Astrocyte (in vitro differentiated cells and primary cell): ENCODE results near the gene OPA1. TPM values are rescaled to one million over a fixed set of nuclear protein-coding genes. Genes with fewer than 3 reads are reported as not detected.
A peak's percentile ranks its signal among the peaks of the same experiment; 100 is the strongest.

Experiments
- DNase-seq: peaks from one replicate; pipeline ENCODE4 v3.0.0-alpha.2; 2010; ENCODE audit warnings: low read depth
- FAIRE-seq: peaks from 2 replicates; lab custom pipeline; 2011; peaks lifted over from hg19 to GRCh38; lab: Jason Lieb, UNC
- H2AFZ ChIP-seq: 2 replicates; pipeline ENCODE4 v1.6.0; 2012; ENCODE audit warnings: low read depth, low read length, inconsistent platforms
- H3K27ac ChIP-seq: 2 replicates; pipeline ENCODE4 v1.5.1; 2011; ENCODE audit warnings: low read depth, low read length, inconsistent platforms
- H3K27me3 ChIP-seq: 2 replicates; pipeline ENCODE4 v1.6.0; 2011; ENCODE audit warnings: low read length, inconsistent platforms; ENCODE audit not compliant: insufficient read depth
- H3K36me3 ChIP-seq: 2 replicates; pipeline ENCODE4 v1.5.1; 2011; ENCODE audit warnings: low read length, inconsistent platforms; ENCODE audit not compliant: insufficient read depth
- H3K4me1 ChIP-seq: 2 replicates; pipeline ENCODE4 v1.5.1; 2011; ENCODE audit warnings: low read length, inconsistent platforms; ENCODE audit not compliant: insufficient read depth
- H3K4me2 ChIP-seq: 2 replicates; pipeline ENCODE4 v1.6.0; 2012; ENCODE audit warnings: low read length, inconsistent platforms
- H3K4me3 ChIP-seq: 2 replicates; pipeline ENCODE4 v1.5.1; 2011; ENCODE audit warnings: low read depth, mild to moderate bottlenecking, low read length, inconsistent platforms; ENCODE audit not compliant: insufficient read depth
- H3K79me2 ChIP-seq: 2 replicates; pipeline ENCODE4 v1.6.0; 2012; ENCODE audit warnings: mild to moderate bottlenecking, low read length, inconsistent platforms; ENCODE audit not compliant: insufficient read depth
- H3K9ac ChIP-seq: 2 replicates; pipeline ENCODE4 v1.6.0; 2012; ENCODE audit warnings: mild to moderate bottlenecking, low read length, inconsistent platforms
- H3K9me3 ChIP-seq: 2 replicates; pipeline ENCODE4 v1.5.1; 2012; ENCODE audit warnings: low read depth, mild to moderate bottlenecking, low read length, inconsistent platforms; ENCODE audit not compliant: insufficient read depth
- H4K20me1 ChIP-seq: 2 replicates; pipeline ENCODE4 v1.6.0; 2012; ENCODE audit warnings: low read length, inconsistent platforms; ENCODE audit not compliant: insufficient read depth
- H3K27ac Mint-ChIP-seq: one replicate; pipeline ENCODE4 v1.8.0; 2021; ENCODE audit warnings: mild to moderate bottlenecking, mixed read lengths; ENCODE audit not compliant: unreplicated experiment
- H3K27me3 Mint-ChIP-seq: one replicate; pipeline ENCODE4 v1.8.0; 2021; ENCODE audit warnings: low read depth, mixed read lengths; ENCODE audit not compliant: unreplicated experiment
- H3K36me3 Mint-ChIP-seq: one replicate; pipeline ENCODE4 v1.8.0; 2021; ENCODE audit warnings: low read depth, mixed read lengths; ENCODE audit not compliant: unreplicated experiment
- H3K4me1 Mint-ChIP-seq: one replicate; pipeline ENCODE4 v1.8.0; 2021; ENCODE audit warnings: low read depth, mixed read lengths; ENCODE audit not compliant: unreplicated experiment
- H3K4me3 Mint-ChIP-seq: one replicate; pipeline ENCODE4 v1.8.0; 2021; ENCODE audit warnings: mild to moderate bottlenecking, moderate library complexity, mixed read lengths; ENCODE audit not compliant: unreplicated experiment
- H3K9me3 Mint-ChIP-seq: one replicate; pipeline ENCODE4 v1.8.0; 2021; ENCODE audit warnings: mild to moderate bottlenecking, mixed read lengths; ENCODE audit not compliant: unreplicated experiment
- CTCF ChIP-seq: IDR thresholded peaks from 2 replicates; pipeline ENCODE4 v1.5.1; 2011; ENCODE audit warnings: low read depth, mild to moderate bottlenecking, inconsistent platforms, low read length, moderate library complexity; ENCODE audit not compliant: insufficient read depth
- EZH2 ChIP-seq: IDR thresholded peaks from 2 replicates; pipeline ENCODE4 v1.6.1; 2012; ENCODE audit warnings: mild to moderate bottlenecking, low read length, inconsistent platforms; ENCODE audit not compliant: insufficient read depth
- total RNA-seq: library from RNA; stranded (reverse); gene quantifications from 2 replicates; pipeline ENCODE4 v1.2.1, GENCODE V29; 2021

OPA1 gene
- total RNA-seq, 1 donor from 2014 or later: 61.8 TPM

- no peaks in the 10 kb centered on the region for H3K27me3 ChIP-seq
- no peak overlapping the region for H3K4me3 ChIP-seq
- peaks cover 4% of the 10 kb centered on the region for H4K20me1 ChIP-seq
- Mint-ChIP-seq H3K4me1 (peaks cover 7% of the 10 kb centered on the region), H3K27me3 (no peaks in the 10 kb centered on the region), H3K9me3 (no peaks in the 10 kb centered on the region), H3K4me3 (no peak overlapping the region), H3K36me3 (no peaks in the 10 kb centered on the region), H3K27ac (no peak overlapping the region)
- no peak overlapping the region for H3K4me2 ChIP-seq
- H2AFZ ChIP-seq: no peak overlapping the region
- H3K9ac ChIP-seq: no peak overlapping the region
- no peaks in the 10 kb centered on the region for H3K9me3 ChIP-seq
- H3K27ac ChIP-seq: no peak overlapping the region
- peaks cover 17% of the 10 kb centered on the region for H3K79me2 ChIP-seq
- FAIRE-seq (no peak), DNase-seq (no peak)
- H3K36me3 ChIP-seq: no peaks in the 10 kb centered on the region
- TF ChIP-seq CTCF: no peak
- TF ChIP-seq EZH2: no peak
- peaks cover 17% of the 10 kb centered on the region for H3K4me1 ChIP-seq
These were observed 3.9 kb upstream of the OPA1 start for GRCh38 chr3:193589129-193589528.

DNA sequence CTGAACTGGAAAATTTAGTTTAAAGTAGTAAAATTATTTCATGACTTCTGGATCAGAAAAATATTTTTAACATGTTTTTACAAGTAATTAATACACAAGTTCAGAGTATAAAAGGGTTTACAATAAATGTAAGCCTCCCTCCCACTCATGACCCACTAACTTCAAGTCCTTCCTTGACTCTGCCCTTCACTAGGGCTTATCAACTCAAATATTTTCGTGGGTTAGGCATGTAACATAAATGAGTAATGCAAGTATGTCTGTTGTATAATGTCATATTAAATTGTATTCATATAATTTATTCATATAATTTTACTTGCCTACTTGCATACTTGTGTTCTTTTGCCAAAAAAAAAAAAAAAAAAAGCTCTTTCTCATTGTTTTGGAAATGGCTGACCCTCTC is 3.4 kb upstream of the OPA1 start:
- no peak for DNase-seq
- Histone ChIP-seq H3K9ac (no peak overlapping the region), H3K9me3 (no peaks in the 10 kb centered on the region), H3K4me3 (no peak overlapping the region), H3K27ac (peak overlapping the region; percentile 59), H2AFZ (no peak overlapping the region), H3K4me2 (peak overlapping the region; percentile 65), H3K4me1 (peaks cover 22% of the 10 kb centered on the region), H4K20me1 (peaks cover 4% of the 10 kb centered on the region), H3K27me3 (no peaks in the 10 kb centered on the region), H3K79me2 (peaks cover 22% of the 10 kb centered on the region), H3K36me3 (no peaks in the 10 kb centered on the region)
- H3K4me3 Mint-ChIP-seq: no peak overlapping the region
- peaks cover 7% of the 10 kb centered on the region for H3K4me1 Mint-ChIP-seq
- FAIRE-seq: no peak
- H3K9me3 Mint-ChIP-seq: no peaks in the 10 kb centered on the region
- H3K27ac Mint-ChIP-seq: peak overlapping the region; percentile 21
- TF ChIP-seq CTCF (no peak), EZH2 (no peak)
- no peaks in the 10 kb centered on the region for H3K27me3 Mint-ChIP-seq
- H3K36me3 Mint-ChIP-seq: no peaks in the 10 kb centered on the region

- H3K79me2 ChIP-seq: peaks cover 28% of the 10 kb centered on the region
- no peaks in the 10 kb centered on the region for H3K9me3 Mint-ChIP-seq
- peak; percentile 85 for DNase-seq
- H3K27me3 ChIP-seq: no peaks in the 10 kb centered on the region
- H3K4me1 ChIP-seq: peaks cover 29% of the 10 kb centered on the region
- no peak overlapping the region for H3K4me3 ChIP-seq
- H3K27ac Mint-ChIP-seq: peak overlapping the region; percentile 21
- peak overlapping the region; percentile 77 for H3K27ac ChIP-seq
- H2AFZ ChIP-seq: peak overlapping the region; percentile 6
- H3K4me2 ChIP-seq: peak overlapping the region; percentile 65
- peaks cover 12% of the 10 kb centered on the region for H3K4me1 Mint-ChIP-seq
- peak overlapping the region; percentile 43 for H3K9ac ChIP-seq
- H4K20me1 ChIP-seq: peaks cover 4% of the 10 kb centered on the region
- H3K27me3 Mint-ChIP-seq: no peaks in the 10 kb centered on the region
- no peaks in the 10 kb centered on the region for H3K36me3 Mint-ChIP-seq
- no peaks in the 10 kb centered on the region for H3K36me3 ChIP-seq
- TF ChIP-seq EZH2 (no peak), CTCF (no peak)
- no peak for FAIRE-seq
- H3K4me3 Mint-ChIP-seq: no peak overlapping the region
- H3K9me3 ChIP-seq: no peaks in the 10 kb centered on the region
These were observed 2.7 kb upstream of the OPA1 start for GRCh38 chr3:193590088-193590856.
